Measurements from ENCODE around the gene ASAP3. TPM values are rescaled to one million over a fixed set of nuclear protein-coding genes. Genes with fewer than 3 reads are reported as not detected.

Gene ASAP3
- total and polyA plus RNA-seq, 8 donors, result 35.2 to 51.6 (median 44.9) TPM

DNA sequence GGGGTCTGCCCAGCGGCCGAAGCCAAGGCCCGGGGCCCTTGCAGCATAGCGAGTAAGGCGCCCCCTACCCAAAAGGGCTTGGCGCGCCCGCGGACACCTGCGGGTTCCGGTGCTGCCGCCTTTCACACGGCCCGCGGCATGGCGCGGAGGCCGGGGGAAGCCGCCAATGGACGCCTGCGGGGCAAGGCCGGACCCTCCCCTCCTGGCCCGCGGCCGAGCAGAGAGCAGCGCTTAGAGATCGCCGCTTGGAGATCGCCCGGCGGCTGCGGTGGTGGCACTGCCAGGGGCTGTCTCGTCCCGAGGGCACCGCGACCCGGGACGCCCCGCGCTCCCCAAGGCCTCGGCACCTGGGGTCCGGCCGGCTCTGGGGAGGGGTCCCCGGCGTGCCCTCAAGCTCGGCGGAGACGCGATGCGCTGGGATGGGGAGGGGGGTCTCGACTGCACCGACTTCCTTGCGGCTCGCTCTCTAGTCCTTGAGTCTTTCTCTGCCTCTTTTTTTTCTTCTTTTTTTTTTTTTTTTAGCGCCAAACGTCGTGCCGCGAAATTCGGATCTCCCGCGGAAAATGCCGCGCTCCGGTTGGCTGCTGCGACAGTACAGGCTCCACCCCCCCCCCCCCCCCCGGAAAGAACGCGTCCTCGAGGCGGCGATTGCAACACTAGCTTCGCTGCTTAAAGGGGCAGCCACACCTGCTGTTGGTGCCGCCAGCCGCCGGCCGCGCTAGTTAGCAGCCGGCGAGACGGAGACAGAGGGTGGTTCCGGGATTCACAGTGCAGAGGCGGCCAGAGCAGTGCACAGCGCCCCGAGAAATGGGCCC, 47.0 kb upstream of the ASAP3 start, which contains the start of gene E2F2:
Gene E2F2, minus strand, starts transcription at position 487 of the 815 bp plus-strand sequence. Its CDS starts 440 bp downstream, at position 47.
- Histone ChIP-seq H3K27ac (peak within 1 kb of the TSS in 1 of 2 donors; percentile 91), H3K27me3 (peaks cover 0 to 8% of the 10 kb centered on the region in 2 donors), H3K36me3 (no peaks in the 10 kb centered on the region), H3K9me3 (no peaks in the 10 kb centered on the region), H3K4me3 (peak within 1 kb of the TSS; percentile 35 to 66), H3K4me1 (peaks cover 20 to 89% of the 10 kb centered on the region in 2 donors)
- intact Hi-C loops (cut with DNase I), result no loop called here
- TF ChIP-seq, protein P1, sequence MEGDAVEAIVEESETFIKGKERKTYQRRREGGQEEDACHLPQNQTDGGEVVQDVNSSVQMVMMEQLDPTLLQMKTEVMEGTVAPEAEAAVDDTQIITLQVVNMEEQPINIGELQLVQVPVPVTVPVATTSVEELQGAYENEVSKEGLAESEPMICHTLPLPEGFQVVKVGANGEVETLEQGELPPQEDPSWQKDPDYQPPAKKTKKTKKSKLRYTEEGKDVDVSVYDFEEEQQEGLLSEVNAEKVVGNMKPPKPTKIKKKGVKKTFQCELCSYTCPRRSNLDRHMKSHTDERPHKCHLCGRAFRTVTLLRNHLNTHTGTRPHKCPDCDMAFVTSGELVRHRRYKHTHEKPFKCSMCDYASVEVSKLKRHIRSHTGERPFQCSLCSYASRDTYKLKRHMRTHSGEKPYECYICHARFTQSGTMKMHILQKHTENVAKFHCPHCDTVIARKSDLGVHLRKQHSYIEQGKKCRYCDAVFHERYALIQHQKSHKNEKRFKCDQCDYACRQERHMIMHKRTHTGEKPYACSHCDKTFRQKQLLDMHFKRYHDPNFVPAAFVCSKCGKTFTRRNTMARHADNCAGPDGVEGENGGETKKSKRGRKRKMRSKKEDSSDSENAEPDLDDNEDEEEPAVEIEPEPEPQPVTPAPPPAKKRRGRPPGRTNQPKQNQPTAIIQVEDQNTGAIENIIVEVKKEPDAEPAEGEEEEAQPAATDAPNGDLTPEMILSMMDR (IDR thresholded peaks at IDR 0.05), result no peak
- peak; percentile 78 to 93 (median 91) for DNase-seq
- peak; percentile 76 for ATAC-seq

DNA sequence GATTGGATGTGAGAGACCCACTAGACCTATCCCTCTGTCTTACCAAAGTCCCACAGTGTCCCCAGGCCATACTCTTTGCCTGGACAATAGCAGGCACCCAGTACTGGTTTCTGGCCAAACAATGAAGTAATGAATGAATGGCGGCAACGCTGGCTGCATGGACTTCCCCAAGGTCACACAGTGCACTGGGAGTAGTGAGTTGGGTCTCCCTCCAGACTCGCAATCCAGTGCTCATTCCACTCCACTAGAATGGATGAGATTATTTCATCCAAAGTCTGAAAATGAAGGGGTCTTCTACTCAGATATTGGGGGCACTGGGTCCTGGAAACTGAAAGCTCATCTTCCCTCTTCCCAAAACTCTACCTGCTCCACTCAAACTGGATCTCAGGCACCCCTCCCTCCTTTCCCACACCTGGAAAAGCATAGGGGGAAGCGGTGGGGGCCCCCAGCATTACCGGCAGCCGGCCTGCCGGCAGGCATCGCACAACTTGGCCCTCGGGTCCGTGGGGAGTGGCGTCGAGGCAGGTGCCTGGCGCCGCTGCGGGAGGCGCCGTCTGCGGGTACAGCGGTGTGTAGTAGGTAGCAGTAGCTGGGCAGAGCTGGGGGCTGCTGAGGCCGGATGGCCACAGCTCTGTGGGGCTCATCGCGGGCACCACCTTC, 46.2 kb upstream of the ASAP3 start:
- H3K9me3 ChIP-seq, result no peaks in the 10 kb centered on the region
- DNase-seq (no peak), ATAC-seq (peak; percentile 3)
- peaks cover 0 to 8% of the 10 kb centered on the region in 2 donors for H3K27me3 ChIP-seq
- peak overlapping the region; percentile 35 to 66 for H3K4me3 ChIP-seq
- H3K27ac ChIP-seq, result peak overlapping the region in 1 of 2 donors; percentile 91
- intact Hi-C loops (cut with DNase I), result no loop called here
- H3K36me3 ChIP-seq, result no peaks in the 10 kb centered on the region
- H3K4me1 ChIP-seq, result peaks cover 20 to 90% of the 10 kb centered on the region in 2 donors
- TF ChIP-seq, protein P1 (IDR thresholded peaks at IDR 0.05), result no peak

DNA sequence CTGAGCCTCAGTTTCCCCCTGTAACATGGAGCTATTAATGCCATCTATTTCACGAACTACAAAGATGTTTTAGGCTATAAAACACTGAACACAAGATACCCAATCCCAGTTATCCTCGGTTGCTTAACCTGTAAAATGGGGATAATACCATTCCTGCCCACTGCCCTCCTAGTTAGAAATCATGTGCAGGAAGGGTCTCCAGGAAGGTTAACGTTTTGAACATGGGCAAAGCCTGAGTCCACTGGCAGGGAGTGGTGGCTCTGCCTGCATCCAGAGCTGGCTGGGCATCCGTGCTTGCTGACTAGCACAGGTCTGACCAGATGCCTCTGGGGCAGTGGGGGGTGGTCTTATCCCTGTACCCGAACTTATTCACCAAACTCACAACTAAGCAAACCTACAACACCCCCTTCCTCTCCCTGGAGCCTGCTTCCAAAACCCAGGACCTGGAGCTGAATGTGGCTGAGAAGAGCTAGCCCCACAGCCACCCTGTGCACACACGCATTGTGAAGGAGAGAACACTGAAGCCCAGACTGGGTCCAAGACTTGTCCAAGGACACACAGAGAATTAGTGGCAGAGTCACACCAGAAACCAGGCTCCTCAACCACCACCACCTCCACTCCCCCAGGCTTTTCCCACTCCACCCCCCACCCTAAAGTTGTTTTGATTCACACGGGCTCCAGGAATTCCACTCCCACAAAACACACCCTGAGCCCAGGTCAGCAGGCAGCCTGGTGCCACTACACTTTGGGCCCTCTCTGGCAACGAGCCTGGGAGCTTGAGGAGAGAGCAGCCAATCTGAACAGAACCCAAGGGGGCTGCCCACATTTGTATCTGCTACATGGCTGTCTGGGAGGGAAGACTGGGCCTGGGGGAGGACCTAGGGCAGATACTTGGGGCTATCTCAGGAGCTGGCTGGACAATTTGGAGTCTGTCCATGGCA, 45.4 kb upstream of the ASAP3 start:
- Histone ChIP-seq H3K36me3 (no peaks in the 10 kb centered on the region), H3K4me1 (peaks cover 20 to 98% of the 10 kb centered on the region in 2 donors), H3K27me3 (peaks cover 0 to 8% of the 10 kb centered on the region in 2 donors), H3K27ac (peak overlapping the region in 1 of 2 donors; percentile 91), H3K4me3 (peak overlapping the region in 1 of 2 donors; percentile 66), H3K9me3 (no peaks in the 10 kb centered on the region)
- ATAC-seq, result no peak
- TF ChIP-seq, protein P1 (IDR thresholded peaks at IDR 0.05), result no peak
- intact Hi-C loops (cut with DNase I), result no loop called here
- no peak for DNase-seq

DNA sequence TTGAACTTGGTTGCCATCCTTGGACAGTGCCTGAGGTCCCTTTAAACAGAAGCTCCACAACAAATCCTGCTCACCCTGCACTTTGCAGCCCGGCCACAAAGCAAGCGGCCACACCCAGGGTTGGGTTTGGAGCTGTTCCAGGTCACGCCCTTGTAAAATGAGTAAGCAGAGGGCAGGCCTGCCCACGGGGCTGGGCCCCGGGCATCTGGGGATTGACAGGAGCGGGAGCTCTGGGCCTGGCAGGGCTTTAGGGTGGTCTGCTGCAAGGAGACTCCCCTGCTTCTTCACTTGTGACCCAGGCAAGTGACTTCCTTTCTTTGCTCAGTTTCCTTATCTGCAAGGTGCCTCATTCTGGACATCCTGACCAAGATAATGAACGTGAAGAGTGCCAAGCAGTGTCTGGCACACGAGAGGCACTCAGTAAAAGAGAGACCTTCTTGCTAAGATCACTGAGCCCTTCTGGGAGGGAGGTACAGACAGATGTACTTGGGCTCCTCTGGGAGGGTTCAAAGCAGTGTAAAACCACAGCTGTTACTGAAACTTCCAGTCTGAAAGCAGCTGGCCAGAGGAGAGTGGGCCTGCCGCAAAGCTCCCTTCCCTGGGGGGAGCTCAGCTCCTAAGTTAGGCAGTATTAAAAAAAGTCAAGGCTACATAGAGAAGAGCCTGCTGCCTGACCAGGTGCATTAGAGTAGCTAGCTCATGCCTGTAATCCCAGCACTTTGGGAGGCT, 44.4 kb upstream of the ASAP3 start:
- ATAC-seq (peak; percentile 82), DNase-seq (peak in 3 of 4 donors; percentile 62 to 96 (median 93))
- no peaks in the 10 kb centered on the region for H3K36me3 ChIP-seq
- H3K27me3 ChIP-seq, result peaks cover 0 to 8% of the 10 kb centered on the region in 2 donors
- peak overlapping the region; percentile 14 to 91 for H3K27ac ChIP-seq
- TF ChIP-seq, protein P1 (IDR thresholded peaks at IDR 0.05), result no peak
- H3K4me3 ChIP-seq, result peak overlapping the region in 1 of 2 donors; percentile 66
- peaks cover 20 to 98% of the 10 kb centered on the region in 2 donors for H3K4me1 ChIP-seq
- no peaks in the 10 kb centered on the region for H3K9me3 ChIP-seq
- intact Hi-C loops (cut with DNase I), result no loop called here

Data from left lung (tissue), 10 donors.